Small intestine (tissue), 7 donors: Measurements from ENCODE around the gene TMEM95. TPM values are rescaled to one million over a fixed set of nuclear protein-coding genes. Genes with fewer than 3 reads are reported as not detected.

Source experiments
- DNase-seq, 2 donors: peaks; one replicate each; pipeline versions ENCODE4 v3.0.0 to v3.0.0-alpha.2; 2013
- FAIRE-seq: peaks from 2 replicates; lab custom pipeline; 2012; peaks lifted over from hg19 to GRCh38; lab: Jason Lieb, UNC
- H3K27ac ChIP-seq, 3 donors: one replicate each; pipeline ENCODE4 v1.5.1; 2013; ENCODE audit warnings: low read length in 2 of 3, mild to moderate bottlenecking in 2 of 3, control low read depth in 1 of 3, inconsistent platforms in 1 of 3, low read depth in 1 of 3, moderate library complexity in 1 of 3
- H3K27me3 ChIP-seq, 3 donors: one replicate each; pipeline ENCODE4 v1.6.1; 2013; ENCODE audit warnings: low read length in 3 of 3, inconsistent platforms in 1 of 3; ENCODE audit not compliant: control insufficient read depth in 3 of 3, insufficient read depth in 3 of 3
- H3K36me3 ChIP-seq, 3 donors: one replicate each; pipeline ENCODE4 v1.6.1; 2013; ENCODE audit warnings: low read length in 3 of 3, inconsistent platforms in 1 of 3, low read depth in 1 of 3, mild to moderate bottlenecking in 1 of 3, moderate library complexity in 1 of 3; ENCODE audit not compliant: control insufficient read depth in 3 of 3, insufficient read depth in 2 of 3
- H3K4me1 ChIP-seq, 3 donors: one replicate each; pipeline ENCODE4 v1.6.1; 2013; ENCODE audit warnings: low read length in 2 of 3, inconsistent platforms in 1 of 3, low read depth in 1 of 3, mild to moderate bottlenecking in 1 of 3, moderate library complexity in 1 of 3; ENCODE audit not compliant: control insufficient read depth in 3 of 3, insufficient read depth in 2 of 3
- H3K4me3 ChIP-seq, 3 donors: one replicate each; pipeline ENCODE4 v1.5.1; 2013; ENCODE audit warnings: low read length in 3 of 3, control low read depth in 1 of 3, inconsistent platforms in 1 of 3, low read depth in 1 of 3, mild to moderate bottlenecking in 1 of 3, moderate library complexity in 1 of 3
- H3K9me3 ChIP-seq, 2 donors: one replicate each; pipeline ENCODE4 v1.6.1; 2013; ENCODE audit warnings: low read depth in 1 of 2, low read length in 1 of 2; ENCODE audit not compliant: control insufficient read depth in 2 of 2, insufficient read depth in 1 of 2
- WGBS, 3 donors: extraction: QIAGEN DNeasy Blood & Tissue Kit; methylation state at CpG; one replicate each; pipeline ENCODE4 v1.1.7; 2013; 5-methylcytosine and 5-hydroxymethylcytosine counted together
- polyA plus RNA-seq, 4 donors: library from polyadenylated mRNA; stranded (reverse) in 3 of 4; unstranded in 1 of 4; fragments of 200-250 nt in 3 of 4; fragments of 120-200 nt in 1 of 4; gene quantifications; one replicate each; pipeline versions ENCODE4 v1.2.1 to v1.2.3, GENCODE V29; 2013
- donor health status: healthy with polysubstance abuse.
- donor health status: control.
- donor health status: control.
- donor health status: Bipolar disorder and iron deficiency.
- donor health status: healthy.

TMEM95 gene
- polyA plus RNA-seq, 4 donors: not detected

DNA sequence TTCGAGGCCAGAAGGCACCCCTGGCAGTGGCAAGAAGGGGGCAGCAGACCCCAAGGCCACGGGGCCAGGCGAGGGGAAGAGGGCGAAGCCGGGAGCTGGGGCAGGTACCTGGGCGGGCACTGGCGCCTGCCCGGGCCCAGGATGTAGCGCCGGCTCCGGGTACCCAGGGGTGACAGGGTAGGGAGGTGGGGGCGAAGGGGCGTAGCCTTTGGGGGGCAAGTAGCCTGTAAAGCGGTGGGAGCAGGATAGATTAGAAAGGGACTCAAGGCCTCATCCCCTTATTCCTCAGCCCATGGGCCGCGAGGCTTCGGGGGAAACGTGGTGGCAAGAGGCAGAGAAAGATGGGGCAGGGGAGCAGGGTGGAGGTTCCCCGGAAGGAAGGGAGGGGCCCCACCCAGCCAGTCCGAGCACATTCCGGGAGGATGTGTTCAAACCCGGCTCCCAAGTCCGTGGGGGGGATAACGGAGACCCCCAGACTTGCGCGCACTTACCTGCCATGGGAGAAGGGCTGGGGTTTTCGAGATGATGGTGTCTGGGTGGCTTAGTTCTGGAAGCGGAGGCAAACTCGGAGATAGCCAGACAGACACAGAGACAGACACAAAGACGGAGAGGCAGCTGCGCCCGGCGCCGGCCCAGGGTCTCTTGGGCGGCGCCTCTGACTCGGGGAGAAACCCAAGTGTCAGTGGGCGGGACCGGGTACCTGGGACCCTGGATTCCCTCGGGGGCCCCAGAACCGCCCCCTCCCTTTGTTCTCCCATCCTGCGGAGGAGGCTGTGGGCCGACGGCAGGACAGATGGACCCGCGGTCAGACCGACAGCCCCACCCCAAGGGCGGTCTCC lies 38.9 kb downstream of the TMEM95 start:
- Histone ChIP-seq H3K36me3 (peaks cover 3 to 31% (median 4%) of the 10 kb centered on the region in 3 donors), H3K4me3 (peak overlapping the region; percentile 64 to 83 (median 80)), H3K4me1 (peaks cover 0 to 15% (median 0%) of the 10 kb centered on the region in 3 donors), H3K27me3 (peaks cover 0 to 6% (median 0%) of the 10 kb centered on the region in 3 donors), H3K9me3 (no peaks in the 10 kb centered on the region), H3K27ac (peak overlapping the region in 2 of 3 donors; percentile 53 to 78)
- FAIRE-seq (no peak), DNase-seq (peak in 1 of 2 donors; percentile 32)
- WGBS, 3 donors: 2 to 5% (median 3%) methylated on average over 40 to 48 of the region's 48 CpGs

DNA sequence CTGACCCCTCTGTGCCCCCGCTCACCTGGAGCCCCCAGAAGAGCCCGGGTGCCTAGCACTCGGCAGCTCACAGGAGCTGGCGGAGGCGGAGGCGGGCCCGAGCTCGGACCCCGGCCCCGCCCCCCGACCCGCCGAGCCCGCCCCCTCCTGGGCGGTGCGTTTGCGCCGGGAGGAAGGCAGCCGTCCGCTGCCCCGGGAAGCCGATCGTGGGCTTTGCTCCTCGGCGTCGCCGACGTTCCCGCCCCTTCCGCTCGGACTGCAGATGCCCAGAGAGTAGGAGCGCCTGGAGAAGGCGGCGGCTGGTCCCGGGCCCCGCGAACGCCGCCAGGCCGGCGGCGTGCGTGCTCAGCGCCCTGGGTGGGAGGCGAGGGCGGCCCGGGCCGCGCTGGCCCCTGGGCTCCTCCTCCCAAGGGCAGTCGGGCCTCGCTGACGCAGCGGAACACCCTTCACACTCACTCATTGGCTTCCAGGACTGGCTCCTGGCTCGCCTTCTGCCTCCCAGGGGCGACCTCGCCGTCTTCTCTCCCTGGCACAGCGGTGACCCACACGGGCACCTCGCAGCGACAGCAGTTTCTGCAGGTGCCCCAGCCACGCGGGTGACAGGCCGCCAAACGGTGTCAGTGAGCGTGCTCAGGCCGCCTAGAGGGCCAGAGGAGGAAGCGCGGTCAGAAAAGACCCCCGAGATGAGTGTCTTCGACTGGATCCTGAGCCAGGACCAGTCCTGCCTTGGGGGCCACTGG lies 39.7 kb downstream of the TMEM95 start, which contains the start of gene PLSCR3:
Gene PLSCR3 (minus strand): TSS at position 74 of the 740 bp plus-strand sequence. CDS start 415 bp downstream, outside the sequence.
- peak within 1 kb of the TSS; percentile 78 to 93 (median 92) for H3K27ac ChIP-seq
- no peak for FAIRE-seq
- no peaks in the 10 kb centered on the region for H3K9me3 ChIP-seq
- H3K4me1 ChIP-seq: peaks cover 0 to 15% (median 0%) of the 10 kb centered on the region in 3 donors
- H3K36me3 ChIP-seq: peaks cover 0 to 24% (median 4%) of the 10 kb centered on the region in 3 donors
- peaks cover 0 to 6% (median 0%) of the 10 kb centered on the region in 3 donors for H3K27me3 ChIP-seq
- WGBS, 3 donors: 0 to 1% (median 0%) methylated on average over 32 to 71 of the region's 71 CpGs
- peak; percentile 87 to 94 for DNase-seq
- peak within 1 kb of the TSS; percentile 64 to 83 (median 80) for H3K4me3 ChIP-seq

DNA sequence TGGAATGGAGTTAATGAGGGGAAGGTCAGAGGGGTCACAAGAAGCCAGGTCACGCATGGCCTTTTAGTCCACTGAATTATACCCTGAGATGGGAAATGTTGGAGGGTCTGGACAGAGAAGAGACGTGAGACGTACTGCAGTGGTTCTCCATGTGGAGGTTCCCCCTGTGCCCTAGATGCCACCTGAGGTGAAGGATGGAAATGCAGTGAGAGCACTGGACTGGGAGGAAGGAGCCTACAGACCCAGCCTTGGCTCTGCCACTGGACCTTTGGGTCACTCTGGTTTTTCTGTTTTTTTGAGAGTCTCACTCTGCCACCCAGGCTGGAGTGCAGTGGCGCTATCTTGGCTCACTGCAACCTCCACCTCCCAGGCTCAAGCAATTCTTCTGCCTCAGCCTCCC lies 41.2 kb downstream of the TMEM95 start:
- Histone ChIP-seq H3K9me3 (no peaks in the 10 kb centered on the region), H3K4me1 (peaks cover 0 to 15% (median 0%) of the 10 kb centered on the region in 3 donors), H3K27ac (no peak overlapping the region), H3K4me3 (no peak overlapping the region), H3K36me3 (peaks cover 0 to 8% (median 0%) of the 10 kb centered on the region in 3 donors), H3K27me3 (peaks cover 0 to 6% (median 0%) of the 10 kb centered on the region in 3 donors)
- no peak for FAIRE-seq
- WGBS, 3 donors: 85 to 95% (median 91%) methylated on average over 4 of the region's 4 CpGs
- DNase-seq: no peak

DNA sequence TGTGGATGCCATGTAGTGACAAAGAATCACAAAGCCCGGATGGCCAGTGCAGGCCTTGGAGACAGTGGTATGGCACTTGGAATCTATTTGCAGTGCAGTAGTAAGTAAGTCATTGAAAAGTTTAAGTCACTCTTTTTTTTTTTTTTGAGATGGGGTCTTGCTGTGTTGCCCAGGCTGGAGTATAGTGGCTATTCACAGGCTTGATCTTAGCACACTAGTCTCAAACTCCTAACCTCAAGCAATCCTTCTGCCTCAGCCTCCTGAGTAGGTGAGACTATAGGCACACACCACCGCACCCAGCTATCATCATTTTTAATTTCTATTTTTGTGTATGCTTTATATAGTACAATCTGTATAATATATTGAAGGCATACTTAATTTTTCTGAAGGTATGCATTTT lies 43.7 kb downstream of the TMEM95 start:
- Histone ChIP-seq H3K4me3 (no peak overlapping the region), H3K27me3 (peaks cover 0 to under 1% (median 0%) of the 10 kb centered on the region in 3 donors), H3K4me1 (peaks cover 0 to 26% (median 7%) of the 10 kb centered on the region in 3 donors), H3K36me3 (no peaks in the 10 kb centered on the region), H3K9me3 (no peaks in the 10 kb centered on the region), H3K27ac (no peak overlapping the region)
- 90 to 94% (median 94%) methylated on average over 2 of the region's 2 CpGs for WGBS, 3 donors
- DNase-seq (no peak), FAIRE-seq (no peak)

DNA sequence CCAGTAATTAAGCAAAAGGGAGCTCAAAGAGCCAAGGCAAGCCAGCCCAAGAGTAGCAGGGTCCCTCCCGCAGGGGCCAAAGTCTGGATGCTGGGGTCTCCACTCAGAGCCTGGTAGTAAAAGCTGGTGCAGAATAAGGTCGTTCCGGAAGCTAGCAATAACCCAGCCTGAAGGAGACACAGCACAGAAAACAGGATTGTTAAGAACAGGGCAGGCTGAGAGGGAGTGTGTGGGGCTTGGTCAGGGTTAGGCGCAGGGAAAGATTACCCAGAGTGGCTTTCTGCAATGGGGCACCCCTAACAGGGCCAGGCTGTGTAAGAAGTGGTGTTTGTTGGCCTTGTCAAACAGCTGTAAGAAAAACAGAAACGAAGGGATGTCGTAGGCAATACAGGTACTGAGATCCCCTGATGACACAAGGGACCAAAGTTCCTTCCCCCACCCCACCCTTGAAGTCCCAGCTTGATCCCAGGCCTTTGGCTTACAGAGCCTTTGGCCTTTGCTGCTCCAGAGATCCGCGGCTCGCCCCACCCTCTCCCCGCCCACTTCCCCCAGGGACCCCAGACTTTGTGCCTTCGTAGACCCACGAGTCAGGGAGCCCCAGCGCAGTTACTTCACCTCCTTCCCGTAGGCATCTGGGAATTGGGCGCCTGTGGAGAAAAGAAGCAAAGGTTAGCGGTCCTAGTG lies 48.2 kb downstream of the TMEM95 start:
- 5 to 12% (median 9%) methylated on average over 16 of the region's 16 CpGs for WGBS, 3 donors
- H3K4me1 ChIP-seq: peaks cover 0 to 20% (median 7%) of the 10 kb centered on the region in 3 donors
- peak overlapping the region; percentile 95 to 98 (median 98) for H3K27ac ChIP-seq
- H3K9me3 ChIP-seq: no peaks in the 10 kb centered on the region
- no peaks in the 10 kb centered on the region for H3K36me3 ChIP-seq
- peak overlapping the region; percentile 57 to 84 (median 80) for H3K4me3 ChIP-seq
- DNase-seq: peak; percentile 94 to 95
- H3K27me3 ChIP-seq: peaks cover 0 to 32% (median 0%) of the 10 kb centered on the region in 3 donors
- FAIRE-seq: no peak

DNA sequence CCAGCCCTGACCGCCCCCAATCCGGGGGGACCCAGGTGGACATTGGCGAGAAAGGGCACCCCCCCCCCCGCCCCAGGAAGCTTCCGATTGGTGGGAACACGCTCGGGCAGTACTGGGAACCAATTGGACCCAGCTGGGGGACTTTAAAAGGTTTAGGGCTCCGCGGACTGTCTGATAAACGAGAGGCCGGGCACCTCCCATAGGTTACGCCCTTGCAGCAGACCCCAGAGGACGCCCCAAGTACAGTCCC lies 48.7 kb downstream of the TMEM95 start:
- peaks cover 0 to 2% (median 0%) of the 10 kb centered on the region in 3 donors for H3K36me3 ChIP-seq
- peak overlapping the region; percentile 57 to 84 (median 80) for H3K4me3 ChIP-seq
- H3K27ac ChIP-seq: peak overlapping the region; percentile 95 to 98 (median 98)
- DNase-seq: no peak
- no peak for FAIRE-seq
- H3K4me1 ChIP-seq: peaks cover 0 to 20% (median 7%) of the 10 kb centered on the region in 3 donors
- H3K9me3 ChIP-seq: no peaks in the 10 kb centered on the region
- peaks cover 0 to 35% (median 0%) of the 10 kb centered on the region in 3 donors for H3K27me3 ChIP-seq
- 0 to 1% (median 1%) methylated on average over 13 of the region's 13 CpGs for WGBS, 3 donors

DNA sequence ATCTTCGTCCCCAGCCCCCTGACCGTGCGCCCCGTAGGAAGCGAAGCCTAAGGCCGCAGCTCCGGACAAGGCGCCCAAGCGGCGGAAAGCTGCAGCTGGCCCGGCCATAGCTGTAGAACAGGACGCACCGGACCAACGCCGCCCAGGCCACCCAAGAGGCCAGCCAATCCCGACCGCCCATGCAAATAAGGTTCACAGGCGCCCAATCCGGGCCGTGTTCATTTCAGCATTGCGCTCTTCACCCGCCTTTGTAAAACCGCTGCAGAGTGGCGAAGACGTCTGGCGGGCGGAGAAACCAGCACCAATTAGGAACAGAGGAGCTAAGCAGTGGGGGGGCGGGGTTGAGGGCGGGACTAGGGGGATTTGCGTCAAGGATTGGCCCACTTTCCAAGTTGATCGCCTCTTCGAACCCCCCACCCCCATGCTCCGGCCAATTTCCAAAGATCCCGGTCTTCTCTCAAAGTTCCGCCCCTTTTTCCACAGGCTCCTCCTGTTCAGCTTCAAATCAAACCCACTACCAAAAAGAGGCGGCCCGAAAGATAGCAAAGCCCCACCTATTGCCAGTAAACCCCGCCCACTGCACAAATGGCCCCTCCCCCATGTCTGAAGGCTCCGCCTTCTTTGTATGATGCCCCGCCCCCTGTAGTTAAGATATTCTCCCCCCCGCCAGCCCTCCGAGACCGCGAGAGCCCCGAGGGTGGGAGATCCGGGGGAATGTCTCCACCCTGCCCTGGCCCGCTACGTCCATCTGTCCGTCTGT lies 49.2 kb downstream of the TMEM95 start, which contains the start of gene TMEM256:
Gene TMEM256 (minus strand): TSS at position 121 of the 760 bp plus-strand sequence. CDS start 13 bp downstream, at position 108.
- WGBS, 3 donors: 0 to 1% (median 0%) methylated on average over 42 to 49 of the region's 49 CpGs
- Histone ChIP-seq H3K27me3 (peaks cover 0 to 40% (median 0%) of the 10 kb centered on the region in 3 donors), H3K4me1 (peaks cover 0 to 20% (median 7%) of the 10 kb centered on the region in 3 donors), H3K36me3 (peaks cover 0 to 6% (median 0%) of the 10 kb centered on the region in 3 donors), H3K9me3 (no peaks in the 10 kb centered on the region), H3K4me3 (peak within 1 kb of the TSS; percentile 57 to 84 (median 80)), H3K27ac (peak within 1 kb of the TSS; percentile 95 to 98 (median 98))
- DNase-seq (peak; percentile 99 to 100), FAIRE-seq (peak; percentile 30)
